Measurements from ENCODE around the gene P2RY2. TPM values are rescaled to one million over a fixed set of nuclear protein-coding genes. Genes with fewer than 3 reads are reported as not detected.
A peak's percentile ranks its signal among the peaks of the same experiment; 100 is the strongest.

Gene P2RY2
- total RNA-seq, 1 experiment from 2014 or later = 2.9 TPM

DNA sequence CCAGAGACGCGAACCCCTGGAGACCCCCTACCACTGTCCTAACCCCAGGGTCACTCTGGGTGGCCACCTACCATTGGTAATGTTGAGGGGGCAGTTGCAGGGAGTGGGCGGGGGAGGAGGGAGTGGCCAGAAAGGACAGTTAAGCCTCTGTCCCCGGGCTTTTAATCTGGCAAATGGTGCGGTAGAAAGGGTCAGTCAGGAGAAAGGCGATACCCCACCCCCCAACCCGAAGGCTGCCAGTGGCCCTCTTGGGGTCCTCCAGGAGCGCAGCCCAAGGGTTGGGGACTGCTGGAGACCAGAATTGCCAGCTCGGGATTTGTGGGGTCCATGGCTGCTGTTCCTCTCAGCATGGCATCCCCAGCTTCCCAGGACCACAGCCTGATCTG lies 742 bp downstream of the P2RY2 start:
- RAD21 ChIA-PET (ENCODE audit: low non-redundant PET in 1 of 2, low total read pairs in 2 of 2, uncharacterized antibody in 2 of 2, unreplicated experiment in 2 of 2) = no interaction called here
- no peaks in the 10 kb centered on the region for H3K9me3 ChIP-seq (ENCODE audit: control insufficient read depth in 1 of 2, insufficient read depth in 1 of 2, low read depth in 1 of 2, low read length in 2 of 2)
- H4K20me1 ChIP-seq (ENCODE audit: insufficient read depth) = no peaks in the 10 kb centered on the region
- CTCF ChIA-PET = interaction anchor here (1.5 kb wide), 1 partner anchor 18 kb away, joined by 6 read pairs; no protein-coding TSS in a partner anchor
- ATAC-seq (no peak; the same call in 1 of the 2 replicates), DNase-seq (ENCODE audit: low read depth, low spot score) (no peak)
- H2AFZ ChIP-seq (ENCODE audit: low read depth, low read length, poor library complexity, severe bottlenecking) = no peak overlapping the region
- H3K36me3 ChIP-seq (ENCODE audit: control insufficient read depth in 1 of 2, insufficient read depth in 2 of 2, low read length in 2 of 2) = no peaks in the 10 kb centered on the region
- H3K9ac ChIP-seq (ENCODE audit: low read length) = peak overlapping the region; percentile 56
- H3K4me2 ChIP-seq (ENCODE audit: low read length) = peak overlapping the region; percentile 95
- TF ChIP-seq, protein P1, sequence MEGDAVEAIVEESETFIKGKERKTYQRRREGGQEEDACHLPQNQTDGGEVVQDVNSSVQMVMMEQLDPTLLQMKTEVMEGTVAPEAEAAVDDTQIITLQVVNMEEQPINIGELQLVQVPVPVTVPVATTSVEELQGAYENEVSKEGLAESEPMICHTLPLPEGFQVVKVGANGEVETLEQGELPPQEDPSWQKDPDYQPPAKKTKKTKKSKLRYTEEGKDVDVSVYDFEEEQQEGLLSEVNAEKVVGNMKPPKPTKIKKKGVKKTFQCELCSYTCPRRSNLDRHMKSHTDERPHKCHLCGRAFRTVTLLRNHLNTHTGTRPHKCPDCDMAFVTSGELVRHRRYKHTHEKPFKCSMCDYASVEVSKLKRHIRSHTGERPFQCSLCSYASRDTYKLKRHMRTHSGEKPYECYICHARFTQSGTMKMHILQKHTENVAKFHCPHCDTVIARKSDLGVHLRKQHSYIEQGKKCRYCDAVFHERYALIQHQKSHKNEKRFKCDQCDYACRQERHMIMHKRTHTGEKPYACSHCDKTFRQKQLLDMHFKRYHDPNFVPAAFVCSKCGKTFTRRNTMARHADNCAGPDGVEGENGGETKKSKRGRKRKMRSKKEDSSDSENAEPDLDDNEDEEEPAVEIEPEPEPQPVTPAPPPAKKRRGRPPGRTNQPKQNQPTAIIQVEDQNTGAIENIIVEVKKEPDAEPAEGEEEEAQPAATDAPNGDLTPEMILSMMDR (IDR thresholded peaks at IDR 0.05 in 2 of 3, conservative IDR thresholded peaks at IDR 0.05 in 1 of 3; ENCODE audit: borderline replicate concordance in 1 of 3, insufficient read depth in 1 of 3, low read depth in 2 of 3, low read length in 2 of 3) = no peak
- no peak for TF ChIP-seq POLR2A (IDR thresholded peaks at IDR 0.05; ENCODE audit: borderline replicate concordance, extremely low read depth, insufficient read depth, insufficient read length)
- POLR2A ChIA-PET = no interaction called here
- H3K4me1 ChIP-seq (ENCODE audit: control insufficient read depth in 1 of 2, insufficient read depth in 2 of 2, low read length in 2 of 2) = peaks cover 9 to 23% of the 10 kb centered on the region in 2 experiments
- intact Hi-C loops (cut with micrococcal nuclease) = no loop called here
- no peaks in the 10 kb centered on the region for H3K79me2 ChIP-seq (ENCODE audit: insufficient read depth, low read length)
- peak overlapping the region; percentile 56 to 67 for H3K4me3 ChIP-seq (replicated peaks in 1 of 2; ENCODE audit: low read depth in 1 of 2, low read length in 2 of 2)
- H3K27ac ChIP-seq (ENCODE audit: low read depth, low read length) = peak overlapping the region; percentile 59; the same call in 1 of the 2 replicates
- no peaks in the 10 kb centered on the region for H3K9me2 ChIP-seq (ENCODE audit: insufficient read depth)
- H3K27me3 ChIP-seq (ENCODE audit: insufficient read depth, low read length) = no peaks in the 10 kb centered on the region
- no TSS peak for BruUV-seq (replicated peaks)

DNA sequence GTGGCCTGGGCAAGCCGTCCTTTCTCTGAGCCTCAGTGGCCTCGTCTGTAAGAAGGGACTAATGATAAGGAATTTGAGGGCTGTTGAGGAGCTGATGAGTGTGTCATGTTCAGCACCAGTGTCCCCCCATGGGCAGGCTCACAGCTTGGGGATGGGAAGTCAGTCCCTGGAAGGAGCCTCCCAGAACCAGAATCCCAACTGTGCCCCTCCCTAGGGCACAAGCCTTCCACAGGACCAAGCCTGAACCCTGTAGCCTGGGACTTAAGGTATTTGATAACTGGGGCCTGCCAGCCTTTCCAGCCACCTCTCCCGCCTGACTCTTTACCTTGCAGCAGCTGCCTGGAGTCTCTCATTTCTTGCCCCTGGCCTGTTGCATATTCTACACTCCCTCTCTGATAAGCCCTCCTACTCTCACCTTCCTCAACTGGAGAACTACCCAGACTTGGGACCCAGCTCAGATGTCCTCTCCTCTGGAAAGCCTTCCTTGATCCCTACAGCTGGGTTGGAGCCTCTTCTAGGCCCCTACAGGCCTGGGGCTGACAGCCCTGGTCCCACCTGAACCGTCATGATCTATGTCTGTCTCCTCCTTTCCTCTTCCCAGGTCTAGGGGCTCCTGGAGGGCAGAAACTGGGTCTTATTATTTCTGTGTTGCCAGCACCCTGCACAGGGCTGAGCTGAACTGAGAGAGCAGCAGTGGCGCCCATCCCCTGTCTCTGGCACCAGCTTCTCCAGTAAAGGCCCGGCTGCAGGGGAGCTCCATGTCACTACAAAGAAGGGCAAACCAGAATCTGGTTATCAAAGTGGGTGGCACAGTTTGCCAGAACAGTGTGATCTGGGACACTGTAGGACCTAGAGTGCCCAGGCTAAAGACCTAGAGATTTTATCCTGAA lies 1.6 kb downstream of the P2RY2 start:
- no peak overlapping the region for H2AFZ ChIP-seq (ENCODE audit: low read depth, low read length, poor library complexity, severe bottlenecking)
- no peak overlapping the region for H3K4me3 ChIP-seq (replicated peaks in 1 of 2; ENCODE audit: low read depth in 1 of 2, low read length in 2 of 2)
- H3K27ac ChIP-seq (ENCODE audit: low read depth, low read length) = no peak overlapping the region
- H3K36me3 ChIP-seq (ENCODE audit: control insufficient read depth in 1 of 2, insufficient read depth in 2 of 2, low read length in 2 of 2) = no peaks in the 10 kb centered on the region
- peaks cover 9 to 23% of the 10 kb centered on the region in 2 experiments for H3K4me1 ChIP-seq (ENCODE audit: control insufficient read depth in 1 of 2, insufficient read depth in 2 of 2, low read length in 2 of 2)
- RAD21 ChIA-PET (ENCODE audit: low non-redundant PET in 1 of 2, low total read pairs in 2 of 2, uncharacterized antibody in 2 of 2, unreplicated experiment in 2 of 2) = no interaction called here
- H3K79me2 ChIP-seq (ENCODE audit: insufficient read depth, low read length) = no peaks in the 10 kb centered on the region
- intact Hi-C loops (cut with micrococcal nuclease) = no loop called here
- no TSS peak for BruUV-seq (replicated peaks)
- CTCF ChIA-PET = interaction anchor here (1.0 to 1.5 kb wide), 2 partner anchors 14 to 17 kb away, joined by 3 to 6 read pairs; no protein-coding TSS in a partner anchor
- no peaks in the 10 kb centered on the region for H3K27me3 ChIP-seq (ENCODE audit: insufficient read depth, low read length)
- no peaks in the 10 kb centered on the region for H3K9me2 ChIP-seq (ENCODE audit: insufficient read depth)
- POLR2A ChIA-PET = no interaction called here
- no peak overlapping the region for H3K9ac ChIP-seq (ENCODE audit: low read length)
- H3K9me3 ChIP-seq (ENCODE audit: control insufficient read depth in 1 of 2, insufficient read depth in 1 of 2, low read depth in 1 of 2, low read length in 2 of 2) = no peaks in the 10 kb centered on the region
- H3K4me2 ChIP-seq (ENCODE audit: low read length) = no peak overlapping the region
- DNase-seq (ENCODE audit: low read depth, low spot score) (no peak), ATAC-seq (no peak)
- no peaks in the 10 kb centered on the region for H4K20me1 ChIP-seq (ENCODE audit: insufficient read depth)
- TF ChIP-seq YY1 (IDR thresholded peaks at IDR 0.05; ENCODE audit: extremely low read depth, insufficient replicate concordance, low read depth, low read length) (no peak), ZFX (IDR thresholded peaks at IDR 0.05) (no peak), EZH2phosphoT487 (IDR thresholded peaks at IDR 0.05; ENCODE audit: borderline replicate concordance) (no peak), JUND (IDR thresholded peaks at IDR 0.05) (no peak), RAD21 (IDR thresholded peaks at IDR 0.05; ENCODE audit: low read depth) (no peak), FOSL1 (IDR thresholded peaks at IDR 0.05; ENCODE audit: low read depth) (no peak), CEBPB (IDR thresholded peaks at IDR 0.05; ENCODE audit: low read depth) (no peak), CBX3 (IDR thresholded peaks at IDR 0.05; ENCODE audit: low read depth) (no peak), POLR2A (IDR thresholded peaks at IDR 0.05; ENCODE audit: borderline replicate concordance, extremely low read depth, insufficient read depth, insufficient read length) (no peak)
- TF ChIP-seq, protein P1 (IDR thresholded peaks at IDR 0.05 in 2 of 3, conservative IDR thresholded peaks at IDR 0.05 in 1 of 3; ENCODE audit: borderline replicate concordance in 1 of 3, insufficient read depth in 1 of 3, low read depth in 2 of 3, low read length in 2 of 3) = no peak
- TF ChIP-seq, protein P2, sequence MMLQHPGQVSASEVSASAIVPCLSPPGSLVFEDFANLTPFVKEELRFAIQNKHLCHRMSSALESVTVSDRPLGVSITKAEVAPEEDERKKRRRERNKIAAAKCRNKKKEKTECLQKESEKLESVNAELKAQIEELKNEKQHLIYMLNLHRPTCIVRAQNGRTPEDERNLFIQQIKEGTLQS (IDR thresholded peaks at IDR 0.05) = no peak
- TF ChIP-seq, protein P3, sequence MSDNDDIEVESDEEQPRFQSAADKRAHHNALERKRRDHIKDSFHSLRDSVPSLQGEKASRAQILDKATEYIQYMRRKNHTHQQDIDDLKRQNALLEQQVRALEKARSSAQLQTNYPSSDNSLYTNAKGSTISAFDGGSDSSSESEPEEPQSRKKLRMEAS (IDR thresholded peaks at IDR 0.05) = no peak

Data from HCT116 (cell line).